ENCODE measurements around the gene PLCB1. TPM values are rescaled to one million over a fixed set of nuclear protein-coding genes. Genes with fewer than 3 reads are reported as not detected.

The PLCB1 gene
- total RNA-seq, 4 donors from 2014 or later, result 13.5 to 110 (median 30.4) TPM

DNA sequence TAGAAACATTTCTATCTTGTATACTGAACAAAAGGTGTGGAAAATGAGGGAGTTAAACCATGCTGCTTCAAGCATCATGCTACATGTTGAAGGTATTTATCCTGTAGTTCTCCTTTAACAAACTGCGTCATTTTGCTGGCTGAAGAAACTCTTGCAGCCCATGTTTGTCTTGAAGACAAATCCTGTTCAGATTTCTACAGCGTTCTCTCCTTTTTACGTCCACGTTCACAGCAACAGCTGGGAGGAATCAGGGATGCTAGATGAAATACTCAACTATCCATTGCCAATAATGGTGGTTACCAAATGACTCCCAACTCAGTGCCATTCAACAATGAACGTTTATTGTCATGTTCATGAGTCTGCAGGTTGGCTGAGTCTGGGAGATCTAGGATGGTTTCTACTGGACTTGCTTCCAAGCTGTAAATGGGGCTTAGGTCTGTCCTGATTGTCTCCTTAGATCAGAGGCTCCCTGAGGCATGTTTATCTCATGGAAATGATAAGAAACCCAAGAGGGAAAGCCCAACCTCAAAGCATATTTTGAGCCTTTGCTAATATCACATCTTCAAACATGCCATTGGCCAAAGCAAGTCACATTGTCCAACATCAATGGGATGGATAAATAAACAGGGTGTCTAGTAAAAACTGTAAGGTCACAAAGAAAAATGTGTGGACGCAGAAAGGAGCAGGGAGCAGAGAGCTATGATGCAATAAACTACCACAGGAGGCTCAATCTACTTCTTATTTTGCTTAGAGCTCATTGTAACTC lies 2.7 kb upstream of the PLCB1 start:
- DNase-seq, result no peak
- no peaks in the 10 kb centered on the region for H3K4me1 ChIP-seq
- no peaks in the 10 kb centered on the region for H3K9me3 ChIP-seq
- intact Hi-C loops (cut with DNase I; ENCODE audit: low total_unique reads), result no loop called here
- TF ChIP-seq, protein P1, sequence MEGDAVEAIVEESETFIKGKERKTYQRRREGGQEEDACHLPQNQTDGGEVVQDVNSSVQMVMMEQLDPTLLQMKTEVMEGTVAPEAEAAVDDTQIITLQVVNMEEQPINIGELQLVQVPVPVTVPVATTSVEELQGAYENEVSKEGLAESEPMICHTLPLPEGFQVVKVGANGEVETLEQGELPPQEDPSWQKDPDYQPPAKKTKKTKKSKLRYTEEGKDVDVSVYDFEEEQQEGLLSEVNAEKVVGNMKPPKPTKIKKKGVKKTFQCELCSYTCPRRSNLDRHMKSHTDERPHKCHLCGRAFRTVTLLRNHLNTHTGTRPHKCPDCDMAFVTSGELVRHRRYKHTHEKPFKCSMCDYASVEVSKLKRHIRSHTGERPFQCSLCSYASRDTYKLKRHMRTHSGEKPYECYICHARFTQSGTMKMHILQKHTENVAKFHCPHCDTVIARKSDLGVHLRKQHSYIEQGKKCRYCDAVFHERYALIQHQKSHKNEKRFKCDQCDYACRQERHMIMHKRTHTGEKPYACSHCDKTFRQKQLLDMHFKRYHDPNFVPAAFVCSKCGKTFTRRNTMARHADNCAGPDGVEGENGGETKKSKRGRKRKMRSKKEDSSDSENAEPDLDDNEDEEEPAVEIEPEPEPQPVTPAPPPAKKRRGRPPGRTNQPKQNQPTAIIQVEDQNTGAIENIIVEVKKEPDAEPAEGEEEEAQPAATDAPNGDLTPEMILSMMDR (IDR thresholded peaks at IDR 0.05), result no peak
- no peak for TF ChIP-seq POLR2A (IDR thresholded peaks at IDR 0.05)
- H3K27ac ChIP-seq, result no peak overlapping the region
- no peak overlapping the region for H3K4me3 ChIP-seq
- no peaks in the 10 kb centered on the region for H3K36me3 ChIP-seq
- no peaks in the 10 kb centered on the region for H3K27me3 ChIP-seq

DNA sequence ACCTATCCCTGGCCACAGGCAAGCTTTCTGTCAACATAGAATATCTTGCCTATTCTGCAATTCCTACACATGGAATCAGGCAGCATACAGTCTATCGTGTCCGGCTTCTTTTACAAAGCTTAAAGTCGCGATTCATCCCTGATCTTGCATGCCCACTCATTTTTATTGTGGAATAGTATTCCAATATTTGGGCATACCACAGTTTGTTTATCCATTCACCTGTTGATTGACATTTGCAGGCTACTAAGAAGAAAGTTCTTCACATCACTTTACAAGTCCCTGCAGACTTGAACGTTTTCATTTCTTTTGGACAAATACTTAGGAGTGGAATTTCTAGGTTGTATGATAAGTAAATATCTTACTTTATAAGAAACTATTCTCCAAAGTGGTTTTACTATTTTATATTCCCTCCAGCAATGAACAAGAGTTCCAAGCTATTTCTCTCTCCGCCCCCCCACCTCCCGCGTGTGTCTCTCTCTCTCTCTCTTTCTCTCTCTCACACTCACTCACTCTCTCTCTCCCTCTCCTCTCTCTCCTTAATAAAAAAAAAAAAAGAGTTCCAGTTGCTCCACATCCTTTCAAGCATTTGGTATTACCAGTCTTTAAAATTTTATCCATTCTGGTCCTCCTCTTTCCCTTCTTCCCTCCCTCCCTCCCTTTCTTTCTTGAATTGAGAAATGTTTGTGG lies 1.1 kb upstream of the PLCB1 start:
- Histone ChIP-seq H3K27ac (peak overlapping the region; percentile 85 to 87), H3K27me3 (no peaks in the 10 kb centered on the region), H3K4me1 (no peaks in the 10 kb centered on the region), H3K9me3 (no peaks in the 10 kb centered on the region), H3K4me3 (peak overlapping the region; percentile 44 to 74), H3K36me3 (no peaks in the 10 kb centered on the region)
- no peak for DNase-seq
- intact Hi-C loops (cut with DNase I; ENCODE audit: low total_unique reads), result no loop called here
- no peak for TF ChIP-seq POLR2A (IDR thresholded peaks at IDR 0.05)
- TF ChIP-seq, protein P1 (IDR thresholded peaks at IDR 0.05), result no peak

DNA sequence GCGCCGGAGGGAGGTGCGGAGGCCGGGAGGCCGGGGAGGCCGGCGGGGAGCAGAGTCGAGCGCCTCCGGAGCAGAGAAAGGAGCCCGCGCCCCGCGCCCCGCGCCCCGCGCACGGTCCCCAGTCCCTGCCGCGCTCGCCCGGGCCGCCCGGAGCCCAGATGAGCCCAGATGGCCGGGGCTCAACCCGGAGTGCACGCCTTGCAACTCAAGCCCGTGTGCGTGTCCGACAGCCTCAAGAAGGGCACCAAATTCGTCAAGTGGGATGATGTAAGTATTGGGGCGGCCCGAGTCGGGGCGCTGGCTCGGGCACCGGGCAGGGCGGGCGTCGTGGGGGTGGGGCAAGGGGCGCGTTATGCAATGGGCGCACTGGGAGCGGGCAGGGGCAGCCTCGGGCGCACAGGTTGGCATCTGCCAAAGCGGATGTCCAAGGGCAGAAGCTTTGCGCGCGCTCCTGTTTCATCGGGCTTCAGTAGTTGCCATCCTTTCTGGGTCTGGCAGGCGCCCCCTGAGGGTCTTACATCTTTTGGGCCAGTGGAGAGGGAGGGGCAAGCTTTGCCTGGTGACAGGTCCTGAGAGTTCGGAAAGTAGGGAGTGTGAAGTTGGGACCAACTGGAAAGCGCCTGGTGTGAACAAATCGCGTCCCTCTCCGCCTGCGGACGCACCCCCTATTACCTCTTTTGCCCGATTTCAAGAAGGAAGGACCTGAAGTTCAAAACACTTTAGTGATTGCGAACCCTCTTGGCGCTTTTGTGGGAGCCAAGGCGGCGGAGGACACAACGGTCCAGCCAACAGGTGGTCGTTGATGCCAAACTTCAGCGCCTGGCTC lies 631 bp downstream of the PLCB1 start:
- no peaks in the 10 kb centered on the region for H3K36me3 ChIP-seq
- intact Hi-C loops (cut with DNase I; ENCODE audit: low total_unique reads), result no loop called here

DNA sequence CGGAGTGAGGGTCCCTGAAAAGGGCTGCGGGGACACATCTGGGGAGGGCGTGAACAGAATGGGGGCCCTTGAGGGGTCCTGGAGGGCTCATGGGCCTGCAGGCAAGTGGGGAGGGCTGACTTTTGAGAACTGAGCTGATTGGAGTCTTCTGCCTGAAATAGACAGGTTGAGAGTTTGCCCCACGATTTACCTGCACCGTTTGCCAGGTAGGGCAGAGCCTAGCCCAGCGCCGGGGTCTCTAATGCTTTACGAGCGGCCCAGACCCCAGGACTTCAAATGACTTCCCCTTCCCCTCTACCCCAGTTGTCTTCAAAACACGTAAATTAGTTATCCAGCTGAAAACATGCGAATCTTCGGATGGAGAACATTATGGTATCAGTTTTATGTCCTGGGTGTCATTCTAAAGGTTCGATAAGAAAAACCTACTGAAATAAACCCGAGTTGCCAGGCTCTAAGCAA lies 1.3 kb downstream of the PLCB1 start:
- no peaks in the 10 kb centered on the region for H3K27me3 ChIP-seq
- H3K9me3 ChIP-seq, result no peaks in the 10 kb centered on the region
- H3K27ac ChIP-seq, result peak overlapping the region; percentile 85 to 87
- TF ChIP-seq, protein P1 (IDR thresholded peaks at IDR 0.05), result no peak
- no peak for TF ChIP-seq POLR2A (IDR thresholded peaks at IDR 0.05)
- peak overlapping the region; percentile 44 to 74 for H3K4me3 ChIP-seq
- intact Hi-C loops (cut with DNase I; ENCODE audit: low total_unique reads), result no loop called here
- no peak for DNase-seq
- no peaks in the 10 kb centered on the region for H3K4me1 ChIP-seq
- H3K36me3 ChIP-seq, result no peaks in the 10 kb centered on the region

More for the DNA sequence above, 631 bp downstream of the PLCB1 start:
- Histone ChIP-seq H3K27ac (peak overlapping the region; percentile 85 to 87), H3K4me3 (peak overlapping the region; percentile 44 to 74), H3K9me3 (no peaks in the 10 kb centered on the region), H3K27me3 (no peaks in the 10 kb centered on the region), H3K4me1 (no peaks in the 10 kb centered on the region)
- peak; percentile 36 to 47 for DNase-seq
- TF ChIP-seq, protein P1 (IDR thresholded peaks at IDR 0.05), result no peak
- no peak for TF ChIP-seq POLR2A (IDR thresholded peaks at IDR 0.05)

All from uterus (tissue), 4 donors.